CD4-positive, alpha-beta memory T cell (primary cell): ENCODE data around the gene HSD17B1. TPM values are rescaled to one million over a fixed set of nuclear protein-coding genes. Genes with fewer than 3 reads are reported as not detected.

Experiments
- CTCF ChIA-PET: fragments of 350-600 bp; sonication (Branson Sonifier 250); formaldehyde crosslinking; loops from one replicate; lab custom pipeline; 2021; ENCODE audit warnings: inconsistent platforms; ENCODE audit not compliant: partially characterized antibody; lab: Charles Lee
- POLR2A ChIA-PET: fragments of 350-600 bp; sonication (Branson Sonifier 250); formaldehyde crosslinking; loops from one replicate; lab custom pipeline; 2021; ENCODE audit not compliant: partially characterized antibody; lab: Charles Lee
- DNase-seq, 5 donors: peaks; one replicate each; pipeline versions ENCODE4 v3.0.0 to v3.0.0-alpha.2; 2020 to 2022; ENCODE audit warnings: mixed read lengths in 1 of 5
- H3K27ac ChIP-seq: one replicate; pipeline ENCODE4 v1.7.0; 2013; ENCODE audit warnings: low read depth, low read length
- H3K27me3 ChIP-seq: 2 replicates; pipeline ENCODE4 v1.7.0; 2013; ENCODE audit warnings: mild to moderate bottlenecking, low read length, moderate library complexity; ENCODE audit not compliant: insufficient read depth
- H3K36me3 ChIP-seq: 2 replicates; pipeline ENCODE4 v1.7.0; 2013; ENCODE audit warnings: mild to moderate bottlenecking, low read length, moderate library complexity; ENCODE audit not compliant: insufficient read depth
- H3K4me1 ChIP-seq: 2 replicates; pipeline ENCODE4 v1.7.0; 2013; ENCODE audit warnings: mild to moderate bottlenecking, low read length, moderate library complexity; ENCODE audit not compliant: insufficient read depth
- H3K4me3 ChIP-seq, 2 donors: one replicate each; pipeline ENCODE4 v1.7.0; 2013; ENCODE audit warnings: low read length in 2 of 2, mild to moderate bottlenecking in 1 of 2
- H3K9me3 ChIP-seq, 2 donors: one replicate each; pipeline ENCODE4 v1.7.0; 2013; ENCODE audit warnings: low read length in 2 of 2, control low read depth in 1 of 2; ENCODE audit not compliant: control insufficient read depth in 1 of 2
- H3K27ac Mint-ChIP-seq, 7 donors: one replicate each; pipeline ENCODE4 v1.8.0; 2020 to 2021; ENCODE audit warnings: mixed read lengths in 7 of 7, mild to moderate bottlenecking in 6 of 7, inconsistent platforms in 3 of 7, moderate library complexity in 3 of 7
- H3K27me3 Mint-ChIP-seq, 2 donors: one replicate each; pipeline ENCODE4 v1.8.0; 2020 to 2021; ENCODE audit warnings: mixed read lengths in 2 of 2
- H3K36me3 Mint-ChIP-seq, 2 donors: one replicate each; pipeline ENCODE4 v1.8.0; 2020 to 2021; ENCODE audit warnings: mixed read lengths in 2 of 2, inconsistent platforms in 1 of 2, mild to moderate bottlenecking in 1 of 2
- H3K4me1 Mint-ChIP-seq, 4 donors: one replicate each; pipeline ENCODE4 v1.8.0; 2020 to 2021; ENCODE audit warnings: mixed read lengths in 4 of 4, mild to moderate bottlenecking in 1 of 4
- H3K4me3 Mint-ChIP-seq, 8 donors: one replicate each; pipeline ENCODE4 v1.8.0; 2020 to 2021; ENCODE audit warnings: mixed read lengths in 8 of 8, mild to moderate bottlenecking in 7 of 8, moderate library complexity in 6 of 8, inconsistent platforms in 3 of 8
- H3K9me3 Mint-ChIP-seq, 8 donors: one replicate each; pipeline ENCODE4 v1.8.0; 2020 to 2021; ENCODE audit warnings: mixed read lengths in 8 of 8, mild to moderate bottlenecking in 5 of 8, inconsistent platforms in 3 of 8, moderate library complexity in 1 of 8
- intact Hi-C: fragments of 100-400 bp; cut with micrococcal nuclease; formaldehyde crosslinking; loops from one replicate; pipeline ENCODE4 v1.15.1; 2023
- polyA plus RNA-seq, 2 donors: library from polyadenylated mRNA; unstranded; fragments of 300-500 nt; fragmentation: Illumina TruSeq; gene quantifications; one replicate each; pipeline ENCODE4 v1.2.3, GENCODE V29; 2021
- total RNA-seq, 2 experiments: library from RNA; stranded (reverse); gene quantifications; one replicate each; pipeline ENCODE4 v1.2.3, GENCODE V29; 2021

HSD17B1 gene
- total and polyA plus RNA-seq, 4 experiments from 2014 or later: 0.07 to 1.2 (median 1.0) TPM

- Histone ChIP-seq H3K36me3 (no peaks in the 10 kb centered on the region), H3K9me3 (no peaks in the 10 kb centered on the region), H3K4me1 (peaks cover 1% of the 10 kb centered on the region), H3K4me3 (no peak overlapping the region), H3K27ac (no peak overlapping the region), H3K27me3 (no peaks in the 10 kb centered on the region)
- no peak overlapping the region for H3K27ac Mint-ChIP-seq
- DNase-seq: no peak
- intact Hi-C loops: no loop called here
- H3K9me3 Mint-ChIP-seq: no peaks in the 10 kb centered on the region
- ChIA-PET POLR2A (no interaction called here), CTCF (interaction anchor here (0.6 to 9.2 kb wide), 2 partner anchors 92 to 97 kb away, joined by 3 to 86 read pairs; no protein-coding TSS in a partner anchor)
- H3K4me3 Mint-ChIP-seq: no peak overlapping the region
- peaks cover 2 to 11% (median 5%) of the 10 kb centered on the region in 4 donors for H3K4me1 Mint-ChIP-seq
- peaks cover 0 to 7% of the 10 kb centered on the region in 2 donors for H3K36me3 Mint-ChIP-seq
- H3K27me3 Mint-ChIP-seq: no peaks in the 10 kb centered on the region
These were observed 29.9 kb upstream of the HSD17B1 start for GRCh38 chr17:42522798-42523278.

- H3K4me1 Mint-ChIP-seq: peaks cover 5 to 27% (median 14%) of the 10 kb centered on the region in 4 donors
- DNase-seq: no peak
- peaks cover 0 to 7% of the 10 kb centered on the region in 2 donors for H3K36me3 Mint-ChIP-seq
- intact Hi-C loops: no loop called here
- ChIA-PET POLR2A (no interaction called here), CTCF (interaction anchor here (0.6 to 1.1 kb wide), 2 partner anchors 303 to 439 kb away, joined by 3 read pairs; no protein-coding TSS in a partner anchor)
- no peak overlapping the region for H3K4me3 Mint-ChIP-seq
- no peaks in the 10 kb centered on the region for H3K27me3 Mint-ChIP-seq
- H3K4me1 ChIP-seq: peaks cover 13% of the 10 kb centered on the region
- H3K4me3 ChIP-seq: no peak overlapping the region
- H3K36me3 ChIP-seq: no peaks in the 10 kb centered on the region
- H3K27ac ChIP-seq: no peak overlapping the region
- no peaks in the 10 kb centered on the region for H3K27me3 ChIP-seq
- no peaks in the 10 kb centered on the region for H3K9me3 ChIP-seq
- no peak overlapping the region for H3K27ac Mint-ChIP-seq
- H3K9me3 Mint-ChIP-seq: no peaks in the 10 kb centered on the region
These were observed 27.5 kb upstream of the HSD17B1 start for GRCh38 chr17:42525221-42525620.

- no peaks in the 10 kb centered on the region for H3K9me3 ChIP-seq
- ChIA-PET POLR2A (interaction anchor here (1.7 kb wide), 1 partner anchor 137 kb away, joined by 4 read pairs; the partner anchor contains the start of gene STAT3), CTCF (interaction anchor here (1.5 to 1.8 kb wide), 3 partner anchors 8 to 98 kb away, joined by 3 to 8 read pairs (median 7); no protein-coding TSS in a partner anchor)
- DNase-seq: no peak
- intact Hi-C loops: no loop called here
- Mint-ChIP-seq H3K4me1 (peaks cover 11 to 35% (median 21%) of the 10 kb centered on the region in 4 donors), H3K36me3 (peaks cover 0 to 7% of the 10 kb centered on the region in 2 donors), H3K4me3 (peak overlapping the region in 1 of 8 donors; percentile 41), H3K9me3 (no peaks in the 10 kb centered on the region), H3K27me3 (no peaks in the 10 kb centered on the region), H3K27ac (peak overlapping the region in 1 of 7 donors; percentile 35)
- H3K36me3 ChIP-seq: no peaks in the 10 kb centered on the region
- H3K4me3 ChIP-seq: no peak overlapping the region
- no peaks in the 10 kb centered on the region for H3K27me3 ChIP-seq
- peaks cover 21% of the 10 kb centered on the region for H3K4me1 ChIP-seq
- no peak overlapping the region for H3K27ac ChIP-seq
These were observed 26.7 kb upstream of the HSD17B1 start for GRCh38 chr17:42526031-42526444.

- H3K27ac Mint-ChIP-seq: no peak overlapping the region
- no peaks in the 10 kb centered on the region for H3K36me3 Mint-ChIP-seq
- no peaks in the 10 kb centered on the region for H3K9me3 Mint-ChIP-seq
- intact Hi-C loops: loop anchor here (1.0 kb wide), 2 partner anchors 11 to 100 kb away; no protein-coding TSS in a partner anchor
- H3K9me3 ChIP-seq: no peaks in the 10 kb centered on the region
- H3K4me3 Mint-ChIP-seq: no peak overlapping the region
- H3K4me1 ChIP-seq: peaks cover 29% of the 10 kb centered on the region
- POLR2A ChIA-PET: interaction anchor here (0.5 to 1.7 kb wide), 4 partner anchors 27 to 662 kb away, joined by 3 to 4 read pairs (median 4); partner anchors contain the start of gene STAT3
- H3K4me3 ChIP-seq: no peak overlapping the region
- CTCF ChIA-PET: interaction anchor here (0.6 to 1.8 kb wide), 11 partner anchors 10 to 216 kb away, joined by 3 to 9 read pairs (median 5); partner anchors contain the start of genes CAVIN1 and STAT3
- no peaks in the 10 kb centered on the region for H3K27me3 Mint-ChIP-seq
- no peak overlapping the region for H3K27ac ChIP-seq
- H3K27me3 ChIP-seq: no peaks in the 10 kb centered on the region
- H3K4me1 Mint-ChIP-seq: peaks cover 17 to 44% (median 29%) of the 10 kb centered on the region in 4 donors
- H3K36me3 ChIP-seq: no peaks in the 10 kb centered on the region
- no peak for DNase-seq
These were observed 24.8 kb upstream of the HSD17B1 start for GRCh38 chr17:42527932-42528331.

GRCh38 chr17:42529061-42529460 is 23.7 kb upstream of the HSD17B1 start:
- Mint-ChIP-seq H3K36me3 (no peaks in the 10 kb centered on the region), H3K27ac (peak overlapping the region in 2 of 7 donors; percentile 24 to 36), H3K4me3 (peak overlapping the region in 1 of 8 donors; percentile 5), H3K27me3 (no peaks in the 10 kb centered on the region), H3K4me1 (peaks cover 17 to 48% (median 34%) of the 10 kb centered on the region in 4 donors), H3K9me3 (no peaks in the 10 kb centered on the region)
- no peak overlapping the region for H3K27ac ChIP-seq
- intact Hi-C loops: no loop called here
- no peaks in the 10 kb centered on the region for H3K9me3 ChIP-seq
- H3K36me3 ChIP-seq: no peaks in the 10 kb centered on the region
- ChIA-PET CTCF (interaction anchor here (0.7 to 1.8 kb wide), 3 partner anchors 20 to 216 kb away, joined by 4 to 7 read pairs (median 4); no protein-coding TSS in a partner anchor), POLR2A (no interaction called here)
- H3K27me3 ChIP-seq: no peaks in the 10 kb centered on the region
- DNase-seq: no peak
- H3K4me1 ChIP-seq: peaks cover 29% of the 10 kb centered on the region
- H3K4me3 ChIP-seq: no peak overlapping the region

- DNase-seq: no peak
- ChIA-PET POLR2A (interaction anchor here (1.1 to 2.7 kb wide), 9 partner anchors 10 to 143 kb away, joined by 3 to 10 read pairs (median 5); partner anchors contain the start of genes PSMC3IP and STAT3), CTCF (interaction anchor here (0.7 to 4.0 kb wide), 7 partner anchors 12 to 466 kb away, joined by 3 to 27 read pairs (median 5); no protein-coding TSS in a partner anchor)
- peak overlapping the region in 5 of 8 donors; percentile 32 to 92 (median 44) for H3K4me3 Mint-ChIP-seq
- Histone ChIP-seq H3K27me3 (no peaks in the 10 kb centered on the region), H3K9me3 (no peaks in the 10 kb centered on the region), H3K36me3 (no peaks in the 10 kb centered on the region), H3K27ac (no peak overlapping the region), H3K4me1 (peaks cover 40% of the 10 kb centered on the region), H3K4me3 (no peak overlapping the region)
- intact Hi-C loops: loop anchor here (5.0 kb wide), 2 partner anchors 46 to 146 kb away; partner anchors contain the start of genes PLEKHH3 and PSMC3IP
- peak overlapping the region; percentile 4 to 86 (median 73) for H3K27ac Mint-ChIP-seq
- H3K9me3 Mint-ChIP-seq: no peaks in the 10 kb centered on the region
- H3K27me3 Mint-ChIP-seq: no peaks in the 10 kb centered on the region
- H3K36me3 Mint-ChIP-seq: no peaks in the 10 kb centered on the region
- H3K4me1 Mint-ChIP-seq: peaks cover 21 to 53% (median 39%) of the 10 kb centered on the region in 4 donors
These were observed 21.7 kb upstream of the HSD17B1 start for GRCh38 chr17:42530952-42531454.
